ENCODE measurements around the gene OXA1L. TPM values are rescaled to one million over a fixed set of nuclear protein-coding genes. Genes with fewer than 3 reads are reported as not detected.

OXA1L gene
- total and polyA plus RNA-seq, 2 of the 13 experiments (the other 11 are each of a cell fraction or from before 2014, with no cell fraction given) = 230 to 589 TPM

GRCh38 chr14:22796087-22796707, 29.7 kb downstream of the OXA1L start (continued):
- 0 out of 2 replicates have a peak, but pooled peaks have one; percentile 8 for TF ChIP-seq MED1 (CRISPR knock-in tag; IDR thresholded peaks at IDR 0.05)
- TF ChIP-seq ZBTB7A (CRISPR knock-in tag; IDR thresholded peaks at IDR 0.05) = no peak; the same call in 1 of the 2 replicates
- TF ChIP-seq ZNF644 (CRISPR knock-in tag; IDR thresholded peaks at IDR 0.05; ENCODE audit: low read depth) = 0 out of 2 replicates have a peak, but pooled peaks have one; percentile 39
- no peak for TF ChIP-seq ZFP1 (CRISPR knock-in tag; IDR thresholded peaks at IDR 0.05)
- TF ChIP-seq THAP8 (CRISPR knock-in tag; IDR thresholded peaks at IDR 0.05; ENCODE audit: borderline replicate concordance) = no peak
- no peak for TF ChIP-seq HIC2 (CRISPR knock-in tag; IDR thresholded peaks at IDR 0.05; ENCODE audit: low read depth)
- no peak for TF ChIP-seq ZNF703 (CRISPR knock-in tag; IDR thresholded peaks at IDR 0.05; ENCODE audit: borderline replicate concordance)
- TF ChIP-seq SOX6 (IDR thresholded peaks at IDR 0.05) = no peak
- no peak for TF ChIP-seq SOX6 (CRISPR knock-in tag; IDR thresholded peaks at IDR 0.05)
- no peak for TF ChIP-seq MEIS2 (CRISPR knock-in tag; IDR thresholded peaks at IDR 0.05)
- peak; percentile 40; the same call in 1 of the 2 replicates for TF ChIP-seq ZBED4 (CRISPR knock-in tag; IDR thresholded peaks at IDR 0.05; ENCODE audit: borderline replicate concordance)
- TF ChIP-seq PCBP1 (IDR thresholded peaks at IDR 0.05; ENCODE audit: borderline replicate concordance, low read depth, low read length) = no peak
- peak; percentile 7; the same call in 1 of the 2 replicates for TF ChIP-seq RARA (CRISPR knock-in tag; IDR thresholded peaks at IDR 0.05)
- TF ChIP-seq CBFB (CRISPR knock-in tag; IDR thresholded peaks at IDR 0.05) = no peak
- TF ChIP-seq POLR2AphosphoS2 (IDR thresholded peaks at IDR 0.05; ENCODE audit: low read depth, low read length) = no peak
- no peak for TF ChIP-seq SMAD9 (CRISPR knock-in tag; IDR thresholded peaks at IDR 0.05)
- TF ChIP-seq TOPORS (CRISPR knock-in tag; IDR thresholded peaks at IDR 0.05) = peak; percentile 72; the same call in 1 of the 2 replicates
- TF ChIP-seq ZHX1 (CRISPR knock-in tag; IDR thresholded peaks at IDR 0.05; ENCODE audit: low read depth) = no peak
- TF ChIP-seq EHMT2 (IDR thresholded peaks at IDR 0.05; ENCODE audit: borderline replicate concordance, low read depth, low read length) = no peak
- TF ChIP-seq ELF1 (CRISPR knock-in tag; IDR thresholded peaks at IDR 0.05) = peak; percentile 50; the same call in 1 of the 2 replicates
- TF ChIP-seq FOXK1 (CRISPR knock-in tag; IDR thresholded peaks at IDR 0.05; ENCODE audit: borderline replicate concordance, low read depth) = no peak

Data from HepG2 (cell line).